Naive thymus-derived CD4-positive, alpha-beta T cell (primary cell): ENCODE results near the gene WDR64. TPM values are rescaled to one million over a fixed set of nuclear protein-coding genes. Genes with fewer than 3 reads are reported as not detected.

Experiments
- ATAC-seq: fragments of 150-1000 bp; cut with Tn5 transposase; 2 replicates; pipeline ENCODE4 v1.10.0; 2021; ENCODE audit warnings: mild to moderate bottlenecking, moderate library complexity
- CTCF ChIA-PET: fragments of 350-600 bp; sonication (Branson Sonifier 250); formaldehyde crosslinking; loops from one replicate; lab custom pipeline; 2021; ENCODE audit warnings: antibody characterized with exemption; lab: Charles Lee
- POLR2A ChIA-PET: fragments of 350-600 bp; sonication (Branson Sonifier 250); formaldehyde crosslinking; loops from one replicate; lab custom pipeline; 2021; ENCODE audit warnings: antibody characterized with exemption, inconsistent platforms; lab: Charles Lee
- DNase-seq, 9 donors: peaks; one replicate each; pipeline versions ENCODE4 v3.0.0 to v3.0.0-alpha.2; 2020 to 2022; ENCODE audit warnings: mixed read lengths in 1 of 9
- H3K27ac ChIP-seq: one replicate; pipeline ENCODE4 v1.7.0; 2013; ENCODE audit warnings: mild to moderate bottlenecking, low read depth, low read length, moderate library complexity
- H3K27me3 ChIP-seq, 2 donors: one replicate each; pipeline ENCODE4 v1.7.0; 2013; ENCODE audit warnings: low read length in 2 of 2, mild to moderate bottlenecking in 2 of 2, moderate library complexity in 2 of 2; ENCODE audit not compliant: control insufficient read depth in 2 of 2, insufficient read depth in 2 of 2
- H3K36me3 ChIP-seq, 3 experiments: 1 replicate in 2 of 3; 2 replicates in 1 of 3; pipeline ENCODE4 v1.7.0; 2013; ENCODE audit warnings: low read length in 3 of 3, mild to moderate bottlenecking in 3 of 3, moderate library complexity in 1 of 3; ENCODE audit not compliant: insufficient read depth in 3 of 3, control insufficient read depth in 2 of 3
- H3K4me1 ChIP-seq, 2 donors: one replicate each; pipeline ENCODE4 v1.7.0; 2013; ENCODE audit warnings: low read length in 2 of 2, mild to moderate bottlenecking in 2 of 2, moderate library complexity in 1 of 2; ENCODE audit not compliant: control insufficient read depth in 2 of 2, insufficient read depth in 2 of 2
- H3K4me3 ChIP-seq: 2 replicates; pipeline ENCODE4 v1.7.0; 2013; ENCODE audit warnings: mild to moderate bottlenecking, low read length
- H3K9me3 ChIP-seq, 3 experiments: 1 replicate in 2 of 3; 2 replicates in 1 of 3; pipeline ENCODE4 v1.7.0; 2013; ENCODE audit warnings: low read length in 3 of 3; ENCODE audit not compliant: control insufficient read depth in 2 of 3
- H3K27ac Mint-ChIP-seq, 9 donors: one replicate each; pipeline ENCODE4 v1.8.0; 2020 to 2022; ENCODE audit warnings: mixed read lengths in 9 of 9, mild to moderate bottlenecking in 8 of 9, moderate library complexity in 5 of 9, inconsistent platforms in 2 of 9
- H3K27me3 Mint-ChIP-seq, 5 donors: one replicate each; pipeline ENCODE4 v1.8.0; 2021 to 2022; ENCODE audit warnings: mixed read lengths in 5 of 5, mild to moderate bottlenecking in 1 of 5
- H3K36me3 Mint-ChIP-seq, 5 donors: one replicate each; pipeline ENCODE4 v1.8.0; 2020 to 2022; ENCODE audit warnings: mixed read lengths in 5 of 5, mild to moderate bottlenecking in 3 of 5, inconsistent platforms in 1 of 5
- H3K4me1 Mint-ChIP-seq, 7 donors: one replicate each; pipeline ENCODE4 v1.8.0; 2020 to 2022; ENCODE audit warnings: mixed read lengths in 7 of 7, mild to moderate bottlenecking in 3 of 7, inconsistent platforms in 1 of 7
- H3K4me3 Mint-ChIP-seq, 10 donors: one replicate each; pipeline ENCODE4 v1.8.0; 2020 to 2022; ENCODE audit warnings: mild to moderate bottlenecking in 10 of 10, mixed read lengths in 10 of 10, moderate library complexity in 6 of 10, inconsistent platforms in 2 of 10
- H3K9me3 Mint-ChIP-seq, 11 donors: one replicate each; pipeline ENCODE4 v1.8.0; 2020 to 2022; ENCODE audit warnings: mixed read lengths in 11 of 11, mild to moderate bottlenecking in 4 of 11, inconsistent platforms in 1 of 11, moderate library complexity in 1 of 11
- intact Hi-C, 2 donors: fragments of 100-400 bp; cut with micrococcal nuclease; formaldehyde crosslinking; loops; one replicate each; pipeline ENCODE4 v1.15.1; 2023
- polyA plus RNA-seq, 2 donors: library from polyadenylated mRNA; unstranded; fragments of 300-500 nt; fragmentation: Illumina TruSeq; gene quantifications; one replicate each; pipeline ENCODE4 v1.2.3, GENCODE V29; 2021
- total RNA-seq, 6 experiments: library from RNA in 5 of 6; stranded (reverse) in 5 of 6; gene quantifications; 1 replicate in 5 of 6; 2 replicates in 1 of 6; pipeline ENCODE4 v1.2.3 and lab custom pipeline; 2021 to 2026

WDR64 gene
- total and polyA plus RNA-seq, 7 experiments from 2014 or later = 0.22 to 0.66 (median 0.49) TPM

DNA sequence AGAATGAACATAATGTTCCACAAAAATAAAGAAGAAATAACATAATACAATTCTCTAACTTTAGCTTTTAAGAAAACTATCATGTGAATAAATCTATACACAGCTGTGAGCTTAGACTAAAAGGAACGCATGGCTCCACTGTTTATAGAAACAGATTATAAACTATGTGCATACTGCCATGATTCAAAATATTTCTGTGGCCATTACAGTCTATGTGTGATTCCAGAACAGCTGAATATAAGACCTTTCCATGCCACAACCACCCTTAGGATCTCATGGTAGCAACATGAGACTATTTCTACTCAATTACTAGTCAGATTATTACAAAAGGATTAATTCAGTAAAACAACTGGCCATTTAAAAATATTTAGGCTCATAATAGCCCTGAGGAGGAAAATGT lies 15.8 kb upstream of the WDR64 start:
- peaks cover 0 to 20% of the 10 kb centered on the region in 2 donors for H3K4me1 ChIP-seq
- peaks cover 0 to 3% (median 0%) of the 10 kb centered on the region in 3 experiments for H3K36me3 ChIP-seq
- no peak for ATAC-seq
- ChIA-PET POLR2A (no interaction called here), CTCF (no interaction called here)
- H3K27me3 Mint-ChIP-seq = no peaks in the 10 kb centered on the region
- no peak for DNase-seq
- peaks cover 0 to 6% (median 0%) of the 10 kb centered on the region in 11 donors for H3K9me3 Mint-ChIP-seq
- intact Hi-C loops = no loop called here
- H3K27ac Mint-ChIP-seq = peak overlapping the region in 2 of 9 donors; percentile 57 to 65
- H3K27ac ChIP-seq = no peak overlapping the region
- H3K4me3 Mint-ChIP-seq = peak overlapping the region in 2 of 10 donors; percentile 19 to 87
- H3K4me3 ChIP-seq = no peak overlapping the region
- peaks cover 31 to 68% (median 57%) of the 10 kb centered on the region in 7 donors for H3K4me1 Mint-ChIP-seq
- no peaks in the 10 kb centered on the region for H3K9me3 ChIP-seq
- H3K27me3 ChIP-seq = no peaks in the 10 kb centered on the region
- peaks cover 8 to 33% (median 18%) of the 10 kb centered on the region in 5 donors for H3K36me3 Mint-ChIP-seq

DNA sequence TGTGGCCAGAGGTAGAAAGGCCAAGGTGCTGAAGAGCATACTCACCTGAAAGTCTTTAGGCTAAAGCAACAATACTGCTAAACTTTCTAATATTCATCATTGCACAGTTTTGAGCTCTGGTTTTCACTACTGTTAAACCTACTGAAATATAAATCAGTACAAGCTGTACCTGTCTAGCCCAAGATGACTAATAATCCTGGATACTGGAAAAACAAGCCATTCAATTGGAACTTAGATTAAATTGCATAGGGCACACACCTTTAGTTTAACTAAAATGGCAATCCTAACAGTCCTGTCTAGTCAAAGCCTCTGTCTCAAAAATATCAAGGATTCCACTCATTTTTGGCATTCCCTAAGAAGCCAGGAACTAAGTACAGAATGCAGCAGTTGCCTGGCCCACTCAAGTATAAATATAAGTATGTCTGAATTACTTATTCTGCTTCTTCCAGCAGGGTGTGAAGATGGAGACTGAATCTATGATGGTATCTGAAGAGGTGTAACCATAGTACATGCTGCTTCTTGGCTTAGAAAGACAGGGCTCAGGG lies 15.0 kb upstream of the WDR64 start:
- CTCF ChIA-PET = no interaction called here
- intact Hi-C loops = no loop called here
- H3K4me1 Mint-ChIP-seq = peaks cover 30 to 60% (median 51%) of the 10 kb centered on the region in 7 donors

GRCh38 chr1:241637604-241638003 lies 14.5 kb upstream of the WDR64 start:
- POLR2A ChIA-PET = no interaction called here
- Mint-ChIP-seq H3K9me3 (peaks cover 0 to 7% (median 3%) of the 10 kb centered on the region in 11 donors), H3K4me1 (peaks cover 26 to 57% (median 48%) of the 10 kb centered on the region in 7 donors), H3K27me3 (no peaks in the 10 kb centered on the region), H3K4me3 (peak overlapping the region; percentile 1 to 91 (median 78)), H3K36me3 (peaks cover 8 to 31% (median 15%) of the 10 kb centered on the region in 5 donors), H3K27ac (peak overlapping the region in 4 of 9 donors; percentile 6 to 85 (median 52))
- H3K27me3 ChIP-seq = no peaks in the 10 kb centered on the region
- peaks cover 0 to 3% (median 0%) of the 10 kb centered on the region in 3 experiments for H3K36me3 ChIP-seq
- H3K4me3 ChIP-seq = no peak overlapping the region
- ATAC-seq = no peak
- intact Hi-C loops = no loop called here
- CTCF ChIA-PET = interaction anchor here (0.6 kb wide), 1 partner anchor 11 kb away, joined by 3 read pairs; no protein-coding TSS in a partner anchor
- no peak overlapping the region for H3K27ac ChIP-seq
- no peak for DNase-seq
- no peaks in the 10 kb centered on the region for H3K9me3 ChIP-seq
- H3K4me1 ChIP-seq = peaks cover 0 to 20% of the 10 kb centered on the region in 2 donors

More for the DNA sequence above, 15.0 kb upstream of the WDR64 start:
- no peaks in the 10 kb centered on the region for H3K27me3 Mint-ChIP-seq
- POLR2A ChIA-PET = no interaction called here
- Histone ChIP-seq H3K4me3 (no peak overlapping the region), H3K36me3 (peaks cover 0 to 3% (median 0%) of the 10 kb centered on the region in 3 experiments), H3K27me3 (no peaks in the 10 kb centered on the region), H3K27ac (no peak overlapping the region), H3K9me3 (no peaks in the 10 kb centered on the region), H3K4me1 (peaks cover 0 to 20% of the 10 kb centered on the region in 2 donors)
- no peak for ATAC-seq
- peaks cover 0 to 6% (median 0%) of the 10 kb centered on the region in 11 donors for H3K9me3 Mint-ChIP-seq
- H3K36me3 Mint-ChIP-seq = peaks cover 8 to 31% (median 17%) of the 10 kb centered on the region in 5 donors
- DNase-seq = no peak
- peak overlapping the region in 4 of 9 donors; percentile 6 to 85 (median 54) for H3K27ac Mint-ChIP-seq
- H3K4me3 Mint-ChIP-seq = peak overlapping the region; percentile 1 to 91 (median 70)

DNA sequence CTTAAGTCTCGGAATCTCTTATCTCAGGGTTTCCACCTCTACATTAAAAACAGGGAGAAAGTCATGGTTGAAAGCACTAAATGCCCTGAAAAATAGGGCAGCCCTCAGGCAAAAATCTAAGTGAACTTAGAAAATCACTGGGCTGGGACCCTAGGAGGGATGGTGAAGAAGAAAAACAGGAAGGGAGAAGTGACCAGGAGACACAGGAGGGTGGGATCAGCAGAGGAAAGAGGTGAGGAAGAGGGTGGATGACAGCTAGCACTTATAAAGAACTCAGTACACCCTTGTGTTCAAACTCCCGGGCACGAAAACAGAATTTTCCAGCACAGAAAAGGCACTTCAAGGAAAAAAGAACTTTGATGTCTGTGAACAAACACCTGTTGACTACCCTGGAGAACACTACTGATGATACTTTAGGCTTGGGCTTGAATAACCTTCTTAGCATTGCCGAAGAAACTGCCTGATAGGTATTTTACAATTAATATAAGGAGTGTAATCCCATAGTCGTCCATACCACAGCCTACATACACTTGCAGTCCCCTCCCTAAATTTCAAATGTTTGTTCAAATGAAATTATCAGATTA lies 13.9 kb upstream of the WDR64 start:
- Mint-ChIP-seq H3K27me3 (no peaks in the 10 kb centered on the region), H3K9me3 (peaks cover 0 to 7% (median 3%) of the 10 kb centered on the region in 11 donors), H3K4me3 (peak overlapping the region; percentile 1 to 91 (median 78)), H3K36me3 (peaks cover 8 to 34% (median 15%) of the 10 kb centered on the region in 5 donors), H3K4me1 (peaks cover 25 to 57% (median 48%) of the 10 kb centered on the region in 7 donors), H3K27ac (peak overlapping the region in 4 of 9 donors; percentile 5 to 85 (median 8))
- intact Hi-C loops = no loop called here
- Histone ChIP-seq H3K27ac (peak overlapping the region; percentile 3), H3K4me1 (peaks cover 0 to 20% of the 10 kb centered on the region in 2 donors), H3K27me3 (no peaks in the 10 kb centered on the region), H3K9me3 (no peaks in the 10 kb centered on the region), H3K4me3 (no peak overlapping the region), H3K36me3 (peaks cover 0 to 3% (median 0%) of the 10 kb centered on the region in 3 experiments)
- ChIA-PET CTCF (interaction anchor here (0.6 kb wide), 1 partner anchor 11 kb away, joined by 3 read pairs; no protein-coding TSS in a partner anchor), POLR2A (interaction anchor here (0.6 to 0.7 kb wide), 2 partner anchors 17 to 72 kb away, joined by 3 read pairs; no protein-coding TSS in a partner anchor)
- DNase-seq (no peak), ATAC-seq (no peak)

DNA sequence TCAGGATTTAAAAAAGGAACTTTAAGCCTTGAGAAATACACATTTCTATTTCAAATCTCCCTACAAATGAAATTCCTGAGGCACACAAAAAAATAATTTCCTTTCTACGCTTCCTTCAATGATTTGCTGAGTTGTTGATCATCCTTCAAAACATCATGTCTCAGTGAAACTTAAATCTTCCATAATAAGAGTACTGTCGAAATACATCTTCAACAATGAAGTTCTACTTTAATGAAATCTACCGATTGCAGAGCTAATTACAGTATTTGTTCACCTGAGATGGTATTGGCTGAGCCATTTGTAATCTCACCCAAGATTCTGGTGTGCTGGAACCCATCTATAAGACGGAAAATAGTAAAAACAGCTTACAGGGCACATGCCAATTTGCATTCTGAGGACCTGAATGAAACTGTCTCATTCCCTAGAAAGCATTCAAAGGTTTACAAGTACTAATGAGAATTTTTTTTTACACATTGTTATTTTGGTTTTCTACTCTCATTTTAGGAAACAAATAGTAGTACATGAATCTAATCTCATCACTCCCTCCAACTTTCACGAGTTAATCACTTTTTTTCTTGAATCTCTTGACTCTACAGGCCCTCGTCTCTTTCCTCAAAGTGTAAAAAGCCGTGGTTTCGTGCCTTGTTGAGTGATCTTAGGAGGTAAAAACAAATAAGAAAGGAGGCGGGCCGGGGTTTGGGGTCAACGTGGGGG lies 13.0 kb upstream of the WDR64 start:
- POLR2A ChIA-PET = interaction anchor here (0.6 to 0.7 kb wide), 4 partner anchors 12 to 83 kb away, joined by 3 read pairs; no protein-coding TSS in a partner anchor
- no peaks in the 10 kb centered on the region for H3K9me3 ChIP-seq
- Mint-ChIP-seq H3K36me3 (peaks cover 8 to 33% (median 15%) of the 10 kb centered on the region in 5 donors), H3K9me3 (peaks cover 0 to 7% (median 3%) of the 10 kb centered on the region in 11 donors), H3K27me3 (no peaks in the 10 kb centered on the region), H3K4me1 (peaks cover 25 to 56% (median 49%) of the 10 kb centered on the region in 7 donors), H3K27ac (peak overlapping the region; percentile 22 to 90 (median 71)), H3K4me3 (peak overlapping the region; percentile 79 to 92 (median 88))
- DNase-seq (peak in 5 of 9 donors; percentile 5 to 27 (median 18)), ATAC-seq (no peak)
- intact Hi-C loops = no loop called here
- peak overlapping the region; percentile 82 for H3K27ac ChIP-seq
- H3K27me3 ChIP-seq = no peaks in the 10 kb centered on the region
- CTCF ChIA-PET = no interaction called here
- H3K4me3 ChIP-seq = peak overlapping the region; percentile 84
- peaks cover 0 to 3% (median 0%) of the 10 kb centered on the region in 3 experiments for H3K36me3 ChIP-seq
- H3K4me1 ChIP-seq = peaks cover 0 to 20% of the 10 kb centered on the region in 2 donors

DNA sequence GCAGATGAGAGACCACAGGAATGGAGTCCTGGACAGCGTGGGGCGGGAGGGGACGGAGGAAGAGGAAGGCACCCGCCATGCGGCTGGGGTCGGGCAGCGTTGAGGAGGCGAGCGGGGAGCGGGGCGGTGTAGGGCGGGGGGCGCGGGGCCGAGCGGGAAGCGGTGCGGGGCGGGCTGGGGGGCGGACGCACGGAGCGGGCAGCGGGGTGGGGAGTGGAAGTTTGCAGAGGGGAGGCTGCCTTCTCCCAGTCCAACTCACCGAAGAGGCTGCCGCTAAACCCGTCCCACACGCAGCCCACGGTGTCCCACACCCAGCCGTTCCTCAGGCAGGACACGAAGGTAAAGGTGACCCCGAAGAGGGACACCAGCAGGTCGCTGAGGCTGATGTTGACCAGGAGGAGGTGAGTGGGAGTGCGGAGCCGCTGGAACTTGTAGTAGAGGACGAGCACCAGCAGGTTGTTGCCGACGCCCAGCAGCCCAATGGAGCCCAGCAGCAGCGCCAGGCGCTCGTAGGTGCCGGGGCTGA lies 12.4 kb upstream of the WDR64 start:
- CTCF ChIA-PET = no interaction called here
- Mint-ChIP-seq H3K27ac (peak overlapping the region; percentile 32 to 90 (median 71)), H3K27me3 (no peaks in the 10 kb centered on the region), H3K4me3 (peak overlapping the region; percentile 79 to 92 (median 88)), H3K9me3 (peaks cover 0 to 7% (median 3%) of the 10 kb centered on the region in 11 donors), H3K4me1 (peaks cover 25 to 52% (median 49%) of the 10 kb centered on the region in 7 donors), H3K36me3 (peaks cover 8 to 27% (median 11%) of the 10 kb centered on the region in 5 donors)
- peaks cover 0 to 3% (median 0%) of the 10 kb centered on the region in 3 experiments for H3K36me3 ChIP-seq
- H3K27ac ChIP-seq = peak overlapping the region; percentile 82
- ATAC-seq = no peak
- POLR2A ChIA-PET = interaction anchor here (0.6 to 1.8 kb wide), 8 partner anchors 10 to 1615 kb away, joined by 3 to 9 read pairs (median 4); partner anchors contain the start of genes CEP170 and FH
- DNase-seq = peak in 3 of 9 donors; percentile 18 to 52 (median 21)
- H3K4me3 ChIP-seq = peak overlapping the region; percentile 84
- H3K27me3 ChIP-seq = no peaks in the 10 kb centered on the region
- peaks cover 0 to 20% of the 10 kb centered on the region in 2 donors for H3K4me1 ChIP-seq
- no peaks in the 10 kb centered on the region for H3K9me3 ChIP-seq
- intact Hi-C loops = loop anchor here (1.0 to 10.0 kb wide), 11 partner anchors 11 to 1616 kb away; partner anchors contain the start of genes CEP170 (in 2 of the 2), FH (in 2 of the 2) and SDCCAG8 (in 1 of the 2)
